Gastrocnemius medialis (tissue), 4 donors: Measurements from ENCODE around the gene AP1AR.

Experiments used
- POLR2A ChIP-seq, 2 donors: fragments of 450-650 bp; IDR thresholded peaks; one replicate each; pipeline ENCODE4 v1.6.1; 2017; ENCODE audit warnings: antibody characterized with exemption in 2 of 2, mild to moderate bottlenecking in 2 of 2, moderate library complexity in 2 of 2
- TF ChIP-seq, protein P1 (sequence below), 5 experiments: fragments of 450-650 bp in 3 of 5; fragments of 200-600 bp in 2 of 5; sonication (generic) in 2 of 5; IDR thresholded peaks in 4 of 5; conservative IDR thresholded peaks in 1 of 5; 1 replicate in 4 of 5; 2 replicates in 1 of 5; pipeline ENCODE4 v1.5.1; 2016 to 2019; ENCODE audit warnings: antibody characterized with exemption in 5 of 5, mild to moderate bottlenecking in 3 of 5, moderate library complexity in 3 of 5

DNA sequence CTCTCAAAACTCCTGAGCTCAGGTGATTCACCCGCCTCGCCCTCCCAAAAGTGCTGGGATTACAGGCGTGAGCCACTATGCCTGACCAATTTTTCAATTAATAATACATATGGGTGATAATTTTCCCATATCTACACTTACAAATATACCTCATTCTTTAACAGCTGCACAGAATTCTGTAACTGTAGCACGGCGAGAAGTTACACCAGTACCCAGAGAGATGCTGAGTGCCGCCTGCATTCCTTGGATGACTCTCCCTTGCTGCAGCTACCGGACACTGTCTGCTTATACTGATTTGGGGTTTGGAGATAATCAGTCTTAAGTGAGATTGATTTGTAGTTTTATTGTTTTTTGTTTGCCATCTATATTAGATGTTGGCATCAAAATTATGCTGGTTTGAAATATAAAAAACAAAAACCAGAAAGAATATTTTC lies 48.3 kb downstream of the AP1AR start:
- TF ChIP-seq, protein P1, sequence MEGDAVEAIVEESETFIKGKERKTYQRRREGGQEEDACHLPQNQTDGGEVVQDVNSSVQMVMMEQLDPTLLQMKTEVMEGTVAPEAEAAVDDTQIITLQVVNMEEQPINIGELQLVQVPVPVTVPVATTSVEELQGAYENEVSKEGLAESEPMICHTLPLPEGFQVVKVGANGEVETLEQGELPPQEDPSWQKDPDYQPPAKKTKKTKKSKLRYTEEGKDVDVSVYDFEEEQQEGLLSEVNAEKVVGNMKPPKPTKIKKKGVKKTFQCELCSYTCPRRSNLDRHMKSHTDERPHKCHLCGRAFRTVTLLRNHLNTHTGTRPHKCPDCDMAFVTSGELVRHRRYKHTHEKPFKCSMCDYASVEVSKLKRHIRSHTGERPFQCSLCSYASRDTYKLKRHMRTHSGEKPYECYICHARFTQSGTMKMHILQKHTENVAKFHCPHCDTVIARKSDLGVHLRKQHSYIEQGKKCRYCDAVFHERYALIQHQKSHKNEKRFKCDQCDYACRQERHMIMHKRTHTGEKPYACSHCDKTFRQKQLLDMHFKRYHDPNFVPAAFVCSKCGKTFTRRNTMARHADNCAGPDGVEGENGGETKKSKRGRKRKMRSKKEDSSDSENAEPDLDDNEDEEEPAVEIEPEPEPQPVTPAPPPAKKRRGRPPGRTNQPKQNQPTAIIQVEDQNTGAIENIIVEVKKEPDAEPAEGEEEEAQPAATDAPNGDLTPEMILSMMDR (IDR thresholded peaks at IDR 0.05 in 4 of 5, conservative IDR thresholded peaks at IDR 0.05 in 1 of 5): no peak
- TF ChIP-seq POLR2A (IDR thresholded peaks at IDR 0.05): no peak
